GM23248 (cell line): ENCODE results near the gene KPNA6. TPM values are rescaled to one million over a fixed set of nuclear protein-coding genes. Genes with fewer than 3 reads are reported as not detected.
"Not testable (repeated sequence)": the region's sequence is repeated elsewhere in the genome, so short reads cannot be mapped to it uniquely, and the experiment has no call there.

Experiments used
- DNase-seq: peaks from one replicate; pipeline ENCODE4 v3.0.0-alpha.2; 2015
- H2AFZ ChIP-seq: fragments of 200-600 bp; sonication (generic); 2 replicates; pipeline ENCODE4 v1.6.1; 2016; ENCODE audit warnings: antibody characterized with exemption
- H3F3A ChIP-seq: fragments of 200-600 bp; sonication (generic); 2 replicates; pipeline ENCODE4 v1.6.1; 2016; ENCODE audit warnings: mild to moderate bottlenecking, antibody characterized with exemption, mixed run types; ENCODE audit not compliant: insufficient read depth
- H3K27ac ChIP-seq: fragments of 200-600 bp; sonication (generic); 2 replicates; pipeline ENCODE4 v1.5.1; 2016; ENCODE audit warnings: mild to moderate bottlenecking
- H3K27me3 ChIP-seq: fragments of 200-600 bp; sonication (generic); replicated peaks from 2 replicates; pipeline ENCODE4 v1.6.1; 2016; ENCODE audit warnings: mild to moderate bottlenecking; ENCODE audit not compliant: insufficient read depth
- H3K36me3 ChIP-seq: fragments of 200-600 bp; sonication (generic); 2 replicates; pipeline ENCODE4 v1.6.1; 2016; ENCODE audit warnings: low read depth, mild to moderate bottlenecking
- H3K4me1 ChIP-seq: fragments of 200-600 bp; sonication (generic); 2 replicates; pipeline ENCODE4 v1.6.1; 2016; ENCODE audit warnings: mild to moderate bottlenecking; ENCODE audit not compliant: insufficient read depth
- H3K4me2 ChIP-seq: fragments of 200-600 bp; sonication (generic); one replicate; pipeline ENCODE4 v1.6.1; 2016; ENCODE audit warnings: mild to moderate bottlenecking; ENCODE audit not compliant: unreplicated experiment
- H3K4me3 ChIP-seq: fragments of 200-600 bp; sonication (generic); 2 replicates; pipeline ENCODE4 v1.5.1; 2016; ENCODE audit warnings: mild to moderate bottlenecking
- H3K79me2 ChIP-seq: fragments of 200-600 bp; sonication (generic); 2 replicates; pipeline ENCODE4 v1.6.1; 2016; ENCODE audit warnings: mild to moderate bottlenecking; ENCODE audit not compliant: insufficient read depth
- H3K9ac ChIP-seq: fragments of 200-600 bp; sonication (generic); 2 replicates; pipeline ENCODE4 v1.6.1; 2016; ENCODE audit warnings: mild to moderate bottlenecking
- H3K9me2 ChIP-seq: fragments of 200-600 bp; sonication (generic); 2 replicates; pipeline ENCODE4 v1.6.1; 2016; ENCODE audit warnings: mixed run types, mild to moderate bottlenecking, moderate library complexity; ENCODE audit not compliant: insufficient read depth
- H3K9me3 ChIP-seq: fragments of 200-600 bp; sonication (generic); one replicate; pipeline ENCODE4 v1.6.1; 2017; ENCODE audit warnings: low read depth
- H4K20me1 ChIP-seq: fragments of 200-600 bp; sonication (generic); 2 replicates; pipeline ENCODE4 v1.6.0; 2016; ENCODE audit not compliant: insufficient read depth
- EZH2 ChIP-seq: fragments of 200-600 bp; sonication (generic); IDR thresholded peaks from 2 replicates; pipeline ENCODE4 v1.6.1; 2018; ENCODE audit warnings: antibody characterized with exemption, mild to moderate bottlenecking; ENCODE audit not compliant: insufficient read depth, poor library complexity, severe bottlenecking
- EZH2phosphoT487 ChIP-seq: fragments of 200-600 bp; sonication (generic); IDR thresholded peaks from 2 replicates; pipeline ENCODE4 v1.6.1; 2018; ENCODE audit warnings: antibody characterized with exemption, moderate library complexity, mild to moderate bottlenecking, low read depth; ENCODE audit not compliant: insufficient read depth
- WGBS, 2 experiments: methylation state at CpG; one replicate each; pipeline ENCODE4 v1.1.6; 2015 to 2017; ENCODE audit warnings: low lambda C conversion rate in 2 of 2, low coverage in 1 of 2; ENCODE audit errors: missing lambda C conversion rate in 2 of 2; 5-methylcytosine and 5-hydroxymethylcytosine counted together
- in situ Hi-C: fragments of 300-500 bp; cut with MboI; formaldehyde crosslinking; loops from 2 replicates; pipeline ENCODE4 v1.15.0; 2020
- polyA plus RNA-seq: library from polyadenylated mRNA; unstranded; fragments of >200 nt; fragmentation: Nextera tagmentation; extraction: Ambion mirVana; gene quantifications from 2 replicates; pipeline ENCODE4 v1.2.1, GENCODE V29; 2016
- total RNA-seq: library from RNA; depleted of rRNA; stranded (reverse); fragments of >200 nt; shearing (Covaris generic); gene quantifications from 2 replicates; pipeline ENCODE4 v1.2.3, GENCODE V29; 2014

Gene KPNA6
- total and polyA plus RNA-seq, 2 experiments from 2014 or later, result 38.3 to 56.0 TPM

DNA sequence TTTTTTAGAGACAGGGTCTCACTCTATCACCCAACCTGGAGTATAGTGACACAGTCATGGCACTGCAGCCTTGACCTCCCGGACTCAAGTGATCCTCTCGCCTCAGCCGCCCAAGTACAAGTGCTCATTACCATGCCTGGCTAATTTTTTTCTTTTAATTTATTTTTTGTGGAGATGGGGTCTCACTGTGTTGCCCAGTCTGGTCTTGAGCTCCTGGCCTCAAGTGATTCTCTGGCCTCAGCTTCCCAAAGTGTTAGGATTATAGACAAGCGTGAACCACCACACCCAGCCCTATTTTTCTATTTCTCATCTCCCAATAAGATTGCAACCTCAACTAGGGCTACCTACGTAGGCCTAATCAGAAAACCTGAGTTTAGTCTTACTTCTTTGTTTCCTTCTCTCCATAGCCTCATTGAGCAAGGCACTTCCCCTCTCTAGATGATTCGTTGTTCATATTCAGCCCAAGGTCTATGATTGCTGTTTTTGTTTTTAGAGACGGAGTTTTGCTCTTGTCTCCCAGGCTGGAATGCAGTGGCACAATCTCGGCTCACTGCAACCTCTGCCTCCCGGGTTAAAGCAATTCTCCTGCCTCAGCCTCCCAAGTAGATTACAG, 1.1 kb upstream of the KPNA6 start:
- H3K4me1 ChIP-seq, result peaks cover 12% of the 10 kb centered on the region
- 67 to 77% methylated on average over 9 of the region's 9 CpGs for WGBS, 2 experiments
- no peak overlapping the region; the same call in 1 of the 2 replicates for H3K4me3 ChIP-seq
- no peak overlapping the region for H3K4me2 ChIP-seq
- DNase-seq, result peak; percentile 26
- H3K9ac ChIP-seq, result peak overlapping the region; percentile 99; the same call in 1 of the 2 replicates
- H3K27me3 ChIP-seq, result no peaks in the 10 kb centered on the region
- peaks cover 5% of the 10 kb centered on the region for H3F3A ChIP-seq
- H3K9me2 ChIP-seq, result no peaks in the 10 kb centered on the region
- H3K36me3 ChIP-seq, result no peaks in the 10 kb centered on the region
- in situ Hi-C loops, result no loop called here
- H2AFZ ChIP-seq, result peak overlapping the region; percentile 85
- H3K27ac ChIP-seq, result no peak overlapping the region
- no peaks in the 10 kb centered on the region for H3K9me3 ChIP-seq
- H4K20me1 ChIP-seq, result 0 out of 2 replicates have a peak, but pooled peaks cover 5% of the 10 kb centered on the region
- TF ChIP-seq EZH2phosphoT487, result no peak
- TF ChIP-seq EZH2, result no peak
- H3K79me2 ChIP-seq, result peaks cover 38% of the 10 kb centered on the region

DNA sequence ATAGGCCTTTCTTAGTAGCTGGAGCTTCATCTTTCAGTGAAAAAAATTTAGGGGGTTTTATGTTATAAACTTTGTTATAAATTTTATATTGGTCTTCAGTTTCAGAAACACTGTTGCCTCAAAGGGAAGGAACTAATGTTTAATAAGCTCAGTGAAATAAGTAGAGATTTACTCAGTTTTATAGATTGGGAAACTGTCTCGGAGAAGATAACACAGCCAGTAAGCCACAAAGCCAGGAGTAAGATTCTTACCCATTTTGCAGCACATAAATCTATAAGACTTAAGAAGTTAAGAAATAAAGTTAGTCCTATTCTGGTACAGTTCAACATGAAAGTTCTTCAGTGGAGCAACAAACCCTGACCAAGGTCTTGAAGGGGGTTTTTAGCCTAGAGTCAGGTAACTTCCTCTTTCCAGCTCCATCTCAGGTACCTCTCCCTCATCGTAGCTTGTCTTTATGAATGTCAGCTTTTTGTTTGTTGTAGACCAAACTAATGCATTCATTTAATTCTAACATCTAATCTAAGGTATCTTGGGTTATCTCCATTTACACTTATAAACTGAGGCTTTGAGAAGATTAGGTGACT, 3.3 kb downstream of the KPNA6 start:
- 93 to 96% methylated on average over 2 of the region's 2 CpGs for WGBS, 2 experiments
- in situ Hi-C loops, result no loop called here
- peaks cover 82% of the 10 kb centered on the region for H3K79me2 ChIP-seq
- H3K9me3 ChIP-seq, result no peaks in the 10 kb centered on the region
- DNase-seq, result no peak
- H3K4me3 ChIP-seq, result no peak overlapping the region
- no peak overlapping the region for H2AFZ ChIP-seq
- TF ChIP-seq EZH2, result no peak
- no peak for TF ChIP-seq EZH2phosphoT487
- peaks cover 17% of the 10 kb centered on the region for H3K4me1 ChIP-seq
- H3F3A ChIP-seq, result peaks cover 9% of the 10 kb centered on the region
- H3K9ac ChIP-seq, result no peak overlapping the region
- no peak overlapping the region for H3K4me2 ChIP-seq
- 0 out of 2 replicates have a peak, but pooled peaks cover 5% of the 10 kb centered on the region for H4K20me1 ChIP-seq
- H3K9me2 ChIP-seq, result no peaks in the 10 kb centered on the region
- H3K27me3 ChIP-seq, result no peaks in the 10 kb centered on the region
- H3K36me3 ChIP-seq, result no peaks in the 10 kb centered on the region
- no peak overlapping the region for H3K27ac ChIP-seq

DNA sequence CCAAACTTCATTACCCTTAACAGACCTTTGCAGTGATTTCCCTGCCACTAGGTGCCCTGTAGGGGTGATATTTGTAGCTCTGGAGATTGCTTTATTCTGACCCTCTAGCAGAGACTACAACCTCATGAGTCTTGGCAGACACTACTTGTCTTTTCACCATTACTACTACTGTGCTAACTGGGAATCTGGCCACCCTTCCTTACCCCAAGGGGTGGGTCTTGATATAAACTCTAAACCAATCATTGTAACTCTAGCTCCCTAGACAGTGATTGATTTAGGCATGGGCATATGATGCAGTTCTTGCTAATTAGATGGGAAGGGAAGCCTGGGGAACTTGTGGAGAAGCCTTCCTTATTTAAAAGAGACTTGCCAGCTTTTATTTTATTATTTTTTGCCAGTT, 3.9 kb downstream of the KPNA6 start:
- no peak overlapping the region for H3K9ac ChIP-seq
- H3K4me3 ChIP-seq, result no peak overlapping the region
- no peaks in the 10 kb centered on the region for H3K9me3 ChIP-seq
- peaks cover 89% of the 10 kb centered on the region for H3K79me2 ChIP-seq
- peak; percentile 28 for DNase-seq
- H3K27me3 ChIP-seq, result no peaks in the 10 kb centered on the region
- H3K36me3 ChIP-seq, result no peaks in the 10 kb centered on the region
- peaks cover 16% of the 10 kb centered on the region for H3F3A ChIP-seq
- no peak overlapping the region for H3K27ac ChIP-seq
- H4K20me1 ChIP-seq, result 0 out of 2 replicates have a peak, but pooled peaks cover 5% of the 10 kb centered on the region
- no peak for TF ChIP-seq EZH2
- TF ChIP-seq EZH2phosphoT487, result no peak
- no peak overlapping the region for H3K4me2 ChIP-seq
- peaks cover 24% of the 10 kb centered on the region for H3K4me1 ChIP-seq
- no peak overlapping the region for H2AFZ ChIP-seq
- in situ Hi-C loops, result no loop called here
- H3K9me2 ChIP-seq, result no peaks in the 10 kb centered on the region

DNA sequence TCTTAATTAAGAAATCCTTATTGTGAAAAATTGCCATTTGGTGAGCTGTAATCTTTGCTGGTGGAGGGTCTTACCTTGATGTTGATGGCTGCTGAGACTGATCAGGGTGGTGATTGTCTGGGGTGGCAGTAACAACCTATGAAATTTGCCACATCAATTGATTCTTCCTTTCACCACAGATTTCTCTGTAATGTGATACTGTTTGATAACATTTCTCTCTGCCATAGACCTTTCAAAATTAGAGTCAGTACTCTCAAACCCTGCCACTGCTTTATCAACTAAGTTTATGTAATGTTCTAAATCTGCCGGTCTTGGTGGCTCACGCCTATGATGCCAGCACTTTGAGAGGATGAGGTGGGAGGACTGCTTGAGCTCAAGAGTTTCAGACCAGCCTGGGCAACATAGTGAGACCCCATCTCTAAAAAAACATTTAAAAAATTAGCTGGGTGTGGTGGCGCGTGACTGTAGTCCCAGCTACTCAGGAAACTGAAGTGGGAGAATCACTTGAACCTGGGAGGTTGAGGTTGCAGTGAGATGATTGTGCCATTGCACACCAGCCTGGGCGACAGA, 5.0 kb downstream of the KPNA6 start:
- H3K4me2 ChIP-seq, result no peak overlapping the region
- no peak overlapping the region for H3K9ac ChIP-seq
- no peaks in the 10 kb centered on the region for H3K9me2 ChIP-seq
- 96 to 97% methylated on average over 5 of the region's 5 CpGs for WGBS, 2 experiments
- peaks cover 19% of the 10 kb centered on the region for H3F3A ChIP-seq
- H3K9me3 ChIP-seq, result no peaks in the 10 kb centered on the region
- H3K4me3 ChIP-seq, result no peak overlapping the region
- DNase-seq, result no peak
- H2AFZ ChIP-seq, result no peak overlapping the region
- no peak overlapping the region for H3K27ac ChIP-seq
- no peaks in the 10 kb centered on the region for H3K36me3 ChIP-seq
- in situ Hi-C loops, result no loop called here
- H3K4me1 ChIP-seq, result peaks cover 25% of the 10 kb centered on the region
- peaks cover 100% of the 10 kb centered on the region for H3K79me2 ChIP-seq
- no peaks in the 10 kb centered on the region for H3K27me3 ChIP-seq
- TF ChIP-seq EZH2 (no peak), EZH2phosphoT487 (no peak)
- H4K20me1 ChIP-seq, result 0 out of 2 replicates have a peak, but pooled peaks cover 5% of the 10 kb centered on the region

DNA sequence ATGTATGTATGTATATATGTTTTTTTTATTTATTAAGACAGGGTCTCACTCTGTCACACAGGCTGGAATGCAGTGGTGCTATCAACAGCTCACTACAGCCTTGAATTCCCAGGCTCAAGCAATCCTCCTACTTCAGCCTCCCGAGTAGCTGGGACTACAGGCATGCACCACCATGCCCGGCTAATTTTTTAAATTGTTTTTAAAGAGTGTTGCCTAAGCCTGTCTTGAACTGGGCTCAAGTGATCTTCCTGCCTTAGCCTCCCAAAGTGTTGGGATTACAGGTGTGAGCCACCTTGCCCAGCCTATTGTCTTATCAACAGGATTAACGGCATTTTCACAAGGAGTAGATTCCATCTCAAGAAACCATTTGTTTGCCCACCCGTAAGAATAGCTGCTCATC, 5.6 kb downstream of the KPNA6 start:
- H3K9ac ChIP-seq, H3K9me3 ChIP-seq, in situ Hi-C loops, H3K27me3 ChIP-seq, H4K20me1 ChIP-seq, DNase-seq, H2AFZ ChIP-seq, H3K4me3 ChIP-seq, H3K9me2 ChIP-seq, H3K27ac ChIP-seq, H3K4me2 ChIP-seq, H3K36me3 ChIP-seq: not testable (repeated sequence)
- 88% methylated on average over 4 of the region's 4 CpGs for WGBS, 2 experiments
- peaks cover 100% of the 10 kb centered on the region for H3K79me2 ChIP-seq
- H3K4me1 ChIP-seq, result peaks cover 25% of the 10 kb centered on the region
- H3F3A ChIP-seq, result peaks cover 19% of the 10 kb centered on the region
